Measurements from ENCODE around the gene LRRC55.

- TF ChIP-seq POLR2A (IDR thresholded peaks at IDR 0.05) (no peak), CTCF (IDR thresholded peaks at IDR 0.05) (no peak)
These were observed 21.1 kb upstream of the LRRC55 start for GRCh38 chr11:57160665-57161064.

Data from thyroid gland (tissue), 4 donors.